Measurements from ENCODE around the gene MTR. TPM values are rescaled to one million over a fixed set of nuclear protein-coding genes. Genes with fewer than 3 reads are reported as not detected.

Gene MTR
- total RNA-seq, 1 experiment from 2014 or later = 26.3 TPM

GRCh38 chr1:236829085-236829484 lies 34.0 kb downstream of the MTR start:
- DNase-seq = no peak
- Histone ChIP-seq H3K9me3 (no peaks in the 10 kb centered on the region), H3K4me1 (no peaks in the 10 kb centered on the region; the same call in 1 of the 2 replicates), H3K27me3 (replicated peaks; ENCODE audit: control insufficient read depth, insufficient read depth, low read length) (no peaks in the 10 kb centered on the region), H3K36me3 (ENCODE audit: control insufficient read depth, insufficient read depth, low read length) (no peaks in the 10 kb centered on the region), H3K4me3 (ENCODE audit: low read depth, low read length) (no peak overlapping the region)
- no peak overlapping the region for H3K27ac Mint-ChIP-seq (ENCODE audit: unreplicated experiment)
- no TSS peak for BruUV-seq (replicated peaks)
- H3K4me1 Mint-ChIP-seq (ENCODE audit: low read depth, unreplicated experiment) = peaks cover 4% of the 10 kb centered on the region
- ChIA-PET CTCF (no interaction called here), POLR2A (no interaction called here)
- peaks cover 9% of the 10 kb centered on the region for H3K36me3 Mint-ChIP-seq (ENCODE audit: insufficient read depth, unreplicated experiment)
- no peaks in the 10 kb centered on the region for H3K9me3 Mint-ChIP-seq (ENCODE audit: unreplicated experiment)
- H3K27me3 Mint-ChIP-seq (ENCODE audit: insufficient read depth, unreplicated experiment) = no peaks in the 10 kb centered on the region
- no peak overlapping the region for H3K4me3 Mint-ChIP-seq (ENCODE audit: unreplicated experiment)
- intact Hi-C loops (cut with micrococcal nuclease; ENCODE audit: unreplicated experiment) = no loop called here
- TF ChIP-seq CTCF (IDR thresholded peaks at IDR 0.05; ENCODE audit: insufficient read depth in 1 of 2, low read depth in 1 of 2, low read length in 1 of 2, severe bottlenecking in 1 of 2, unreplicated experiment in 1 of 2) = no peak

- no peak overlapping the region for H3K27ac Mint-ChIP-seq (ENCODE audit: unreplicated experiment)
- no peak overlapping the region for H3K4me3 Mint-ChIP-seq (ENCODE audit: unreplicated experiment)
- ChIA-PET CTCF (no interaction called here), POLR2A (no interaction called here)
- no peak overlapping the region for H3K4me3 ChIP-seq (ENCODE audit: low read depth, low read length)
- no peaks in the 10 kb centered on the region for H3K27me3 ChIP-seq (replicated peaks; ENCODE audit: control insufficient read depth, insufficient read depth, low read length)
- H3K4me1 ChIP-seq = no peaks in the 10 kb centered on the region; the same call in 1 of the 2 replicates
- no TSS peak for BruUV-seq (replicated peaks)
- no peaks in the 10 kb centered on the region for H3K36me3 ChIP-seq (ENCODE audit: control insufficient read depth, insufficient read depth, low read length)
- no peaks in the 10 kb centered on the region for H3K27me3 Mint-ChIP-seq (ENCODE audit: insufficient read depth, unreplicated experiment)
- H3K4me1 Mint-ChIP-seq (ENCODE audit: low read depth, unreplicated experiment) = no peaks in the 10 kb centered on the region
- TF ChIP-seq CTCF (IDR thresholded peaks at IDR 0.05; ENCODE audit: insufficient read depth in 1 of 2, low read depth in 1 of 2, low read length in 1 of 2, severe bottlenecking in 1 of 2, unreplicated experiment in 1 of 2) = no peak
- H3K9me3 Mint-ChIP-seq (ENCODE audit: unreplicated experiment) = no peaks in the 10 kb centered on the region
- no peak for DNase-seq
- no peaks in the 10 kb centered on the region for H3K9me3 ChIP-seq
- intact Hi-C loops (cut with micrococcal nuclease; ENCODE audit: unreplicated experiment) = no loop called here
- peaks cover 5% of the 10 kb centered on the region for H3K36me3 Mint-ChIP-seq (ENCODE audit: insufficient read depth, unreplicated experiment)
Measured at GRCh38 chr1:236830116-236830515, 35.0 kb downstream of the MTR start.

- POLR2A ChIA-PET = no interaction called here
- H3K4me1 ChIP-seq = no peaks in the 10 kb centered on the region; the same call in none of the 2 replicates
- no peaks in the 10 kb centered on the region for H3K27me3 ChIP-seq (replicated peaks; ENCODE audit: control insufficient read depth, insufficient read depth, low read length)
- H3K4me1 Mint-ChIP-seq (ENCODE audit: low read depth, unreplicated experiment) = no peaks in the 10 kb centered on the region
- CTCF ChIA-PET = no interaction called here
- intact Hi-C loops (cut with micrococcal nuclease; ENCODE audit: unreplicated experiment) = no loop called here
- H3K36me3 ChIP-seq (ENCODE audit: control insufficient read depth, insufficient read depth, low read length) = no peaks in the 10 kb centered on the region
- H3K4me3 ChIP-seq (ENCODE audit: low read depth, low read length) = no peak overlapping the region
- no peaks in the 10 kb centered on the region for H3K27me3 Mint-ChIP-seq (ENCODE audit: insufficient read depth, unreplicated experiment)
- peaks cover 5% of the 10 kb centered on the region for H3K36me3 Mint-ChIP-seq (ENCODE audit: insufficient read depth, unreplicated experiment)
- no peak for DNase-seq
- no TSS peak for BruUV-seq (replicated peaks)
- no peak overlapping the region for H3K4me3 Mint-ChIP-seq (ENCODE audit: unreplicated experiment)
- TF ChIP-seq CTCF (IDR thresholded peaks at IDR 0.05; ENCODE audit: insufficient read depth in 1 of 2, low read depth in 1 of 2, low read length in 1 of 2, severe bottlenecking in 1 of 2, unreplicated experiment in 1 of 2) = no peak
- no peaks in the 10 kb centered on the region for H3K9me3 ChIP-seq
- no peaks in the 10 kb centered on the region for H3K9me3 Mint-ChIP-seq (ENCODE audit: unreplicated experiment)
- no peak overlapping the region for H3K27ac Mint-ChIP-seq (ENCODE audit: unreplicated experiment)
Measured at GRCh38 chr1:236830560-236830959, 35.5 kb downstream of the MTR start.

Measured in Caco-2 (cell line).